ENCODE measurements around the gene FAM117A.
A peak's percentile ranks its signal among the peaks of the same experiment; 100 is the strongest.

GRCh38 chr17:49676276-49676868 lies 87.6 kb downstream of the FAM117A start:
- TF ChIP-seq CTCF (IDR thresholded peaks at IDR 0.05; ENCODE audit: low read depth, low read length): no peak
- TF ChIP-seq POLR2A (IDR thresholded peaks at IDR 0.05; ENCODE audit: extremely low read depth, insufficient read length): no peak
- peak; percentile 32; the same call in 1 of the 2 replicates for TF ChIP-seq MAX (IDR thresholded peaks at IDR 0.05; ENCODE audit: low read depth, low read length)
- no peak for TF ChIP-seq MYC (IDR thresholded peaks at IDR 0.05; ENCODE audit: low read depth, low read length)
